ENCODE measurements around the gene VWA8. TPM values are rescaled to one million over a fixed set of nuclear protein-coding genes. Genes with fewer than 3 reads are reported as not detected.
"Not testable (repeated sequence)": the region's sequence is repeated elsewhere in the genome, so short reads cannot be mapped to it uniquely, and the experiment has no call there.

The VWA8 gene
- total and polyA plus RNA-seq, 4 donors: 4.7 to 26.3 (median 11.9) TPM

- ATAC-seq (ENCODE audit: insufficient read depth, low FRiP score) (no peak), DNase-seq (peak in 1 of 3 donors; percentile 32)
- Histone ChIP-seq H3K36me3 (ENCODE audit: control insufficient read depth in 4 of 4, insufficient read depth in 4 of 4, low read length in 4 of 4) (peaks cover 0 to under 1% (median 0%) of the 10 kb centered on the region in 4 donors), H3K27me3 (ENCODE audit: control insufficient read depth in 3 of 3, insufficient read depth in 3 of 3, low read length in 2 of 3) (no peaks in the 10 kb centered on the region), H3K27ac (ENCODE audit: low read depth in 1 of 2, low read length in 1 of 2) (no peak overlapping the region), H3K4me1 (ENCODE audit: control insufficient read depth in 5 of 5, insufficient read depth in 5 of 5, low read length in 5 of 5) (peaks cover 0 to 18% (median 0%) of the 10 kb centered on the region in 5 donors), H3K4me3 (no peak overlapping the region), H3K9ac (ENCODE audit: insufficient read depth in 1 of 2, low read length in 2 of 2) (no peak overlapping the region), H3K9me3 (ENCODE audit: control insufficient read depth in 4 of 4, insufficient read depth in 3 of 4, low read length in 3 of 4) (no peaks in the 10 kb centered on the region)
- TF ChIP-seq CTCF (IDR thresholded peaks at IDR 0.05; ENCODE audit: control extremely low read depth, extremely low read depth): no peak
Measured at GRCh38 chr13:41914552-41914951, 46.4 kb downstream of the VWA8 start.

- WGBS, 2 donors: 97 to 99% methylated on average over 2 of the region's 2 CpGs
- H3K9me3 ChIP-seq (ENCODE audit: control insufficient read depth in 4 of 4, insufficient read depth in 3 of 4, low read length in 3 of 4): no peaks in the 10 kb centered on the region
- no peak overlapping the region for H3K9ac ChIP-seq (ENCODE audit: insufficient read depth in 1 of 2, low read length in 2 of 2)
- no peak overlapping the region for H3K4me3 ChIP-seq
- H3K36me3 ChIP-seq (ENCODE audit: control insufficient read depth in 4 of 4, insufficient read depth in 4 of 4, low read length in 4 of 4): peaks cover 0 to 6% (median 2%) of the 10 kb centered on the region in 4 donors
- peaks cover 0 to 2% (median 0%) of the 10 kb centered on the region in 5 donors for H3K4me1 ChIP-seq (ENCODE audit: control insufficient read depth in 5 of 5, insufficient read depth in 5 of 5, low read length in 5 of 5)
- H3K27ac ChIP-seq (ENCODE audit: low read depth in 1 of 2, low read length in 1 of 2): no peak overlapping the region
- ATAC-seq (ENCODE audit: insufficient read depth, low FRiP score): no peak
- no peak for TF ChIP-seq CTCF (IDR thresholded peaks at IDR 0.05; ENCODE audit: control extremely low read depth, extremely low read depth)
- H3K27me3 ChIP-seq (ENCODE audit: control insufficient read depth in 3 of 3, insufficient read depth in 3 of 3, low read length in 2 of 3): no peaks in the 10 kb centered on the region
- DNase-seq: no peak
Measured at GRCh38 chr13:41909506-41909905, 51.4 kb downstream of the VWA8 start.

GRCh38 chr13:41905600-41906254 lies 55.2 kb downstream of the VWA8 start:
- H3K9ac ChIP-seq (ENCODE audit: insufficient read depth in 1 of 2, low read length in 2 of 2): no peak overlapping the region
- WGBS, 2 donors: 52 to 60% methylated on average over 2 of the region's 2 CpGs
- no peak overlapping the region for H3K27ac ChIP-seq (ENCODE audit: low read depth in 1 of 2, low read length in 1 of 2)
- ATAC-seq (ENCODE audit: insufficient read depth, low FRiP score) (peak; percentile 69), DNase-seq (no peak)
- H3K4me1 ChIP-seq (ENCODE audit: control insufficient read depth in 5 of 5, insufficient read depth in 5 of 5, low read length in 5 of 5): peaks cover 0 to 2% (median 0%) of the 10 kb centered on the region in 5 donors
- H3K4me3 ChIP-seq: no peak overlapping the region
- no peaks in the 10 kb centered on the region for H3K9me3 ChIP-seq (ENCODE audit: control insufficient read depth in 4 of 4, insufficient read depth in 3 of 4, low read length in 3 of 4)
- TF ChIP-seq CTCF (IDR thresholded peaks at IDR 0.05; ENCODE audit: control extremely low read depth, extremely low read depth): peak; percentile 27
- H3K27me3 ChIP-seq (ENCODE audit: control insufficient read depth in 3 of 3, insufficient read depth in 3 of 3, low read length in 2 of 3): no peaks in the 10 kb centered on the region
- peaks cover 0 to 12% (median 2%) of the 10 kb centered on the region in 4 donors for H3K36me3 ChIP-seq (ENCODE audit: control insufficient read depth in 4 of 4, insufficient read depth in 4 of 4, low read length in 4 of 4)

DNA sequence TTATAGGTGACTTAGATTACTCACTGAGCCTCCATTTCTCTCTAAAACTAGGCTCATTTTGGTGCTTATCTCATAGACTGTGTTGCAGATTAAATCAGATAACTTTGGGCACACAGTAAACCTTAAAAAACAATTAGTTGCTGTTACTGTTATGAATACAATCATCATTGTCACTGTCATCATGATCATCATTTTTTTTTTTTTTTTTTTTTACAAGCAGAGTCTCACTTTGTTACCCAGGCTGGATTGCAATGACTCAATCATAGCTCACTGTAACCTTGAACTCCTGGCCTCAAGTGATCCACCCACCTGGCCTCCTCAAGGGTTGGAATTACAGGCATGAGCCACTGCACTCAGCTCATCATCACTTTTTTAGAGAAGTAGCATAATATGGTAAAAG lies 60.0 kb downstream of the VWA8 start:
- Histone ChIP-seq H3K4me3 (no peak overlapping the region), H3K27ac (ENCODE audit: low read depth in 1 of 2, low read length in 1 of 2) (no peak overlapping the region), H3K36me3 (ENCODE audit: control insufficient read depth in 4 of 4, insufficient read depth in 4 of 4, low read length in 4 of 4) (peaks cover 0 to 5% (median under 1%) of the 10 kb centered on the region in 4 donors), H3K27me3 (ENCODE audit: control insufficient read depth in 3 of 3, insufficient read depth in 3 of 3, low read length in 2 of 3) (no peaks in the 10 kb centered on the region), H3K9me3 (ENCODE audit: control insufficient read depth in 4 of 4, insufficient read depth in 3 of 4, low read length in 3 of 4) (no peaks in the 10 kb centered on the region), H3K9ac (ENCODE audit: insufficient read depth in 1 of 2, low read length in 2 of 2) (no peak overlapping the region), H3K4me1 (ENCODE audit: control insufficient read depth in 5 of 5, insufficient read depth in 5 of 5, low read length in 5 of 5) (no peaks in the 10 kb centered on the region)
- no peak for DNase-seq
- TF ChIP-seq CTCF (IDR thresholded peaks at IDR 0.05; ENCODE audit: control extremely low read depth, extremely low read depth): no peak
- ATAC-seq (ENCODE audit: insufficient read depth, low FRiP score): no peak

GRCh38 chr13:41898411-41898810 lies 62.5 kb downstream of the VWA8 start:
- H3K27me3 ChIP-seq (ENCODE audit: control insufficient read depth in 3 of 3, insufficient read depth in 3 of 3, low read length in 2 of 3); H3K4me1 ChIP-seq (ENCODE audit: control insufficient read depth in 5 of 5, insufficient read depth in 5 of 5, low read length in 5 of 5); H3K27ac ChIP-seq (ENCODE audit: low read depth in 1 of 2, low read length in 1 of 2); H3K4me3 ChIP-seq; H3K9ac ChIP-seq (ENCODE audit: insufficient read depth in 1 of 2, low read length in 2 of 2); DNase-seq; ATAC-seq (ENCODE audit: insufficient read depth, low FRiP score); H3K9me3 ChIP-seq (ENCODE audit: control insufficient read depth in 4 of 4, insufficient read depth in 3 of 4, low read length in 3 of 4); H3K36me3 ChIP-seq (ENCODE audit: control insufficient read depth in 4 of 4, insufficient read depth in 4 of 4, low read length in 4 of 4): not testable (repeated sequence)
- 97 to 99% methylated on average over 13 to 17 of the region's 24 CpGs for WGBS, 2 donors

All from lung (tissue), 12 donors.